MM.1S (cell line): ENCODE data around the gene CDK8.

Experiments used
- CTCF ChIP-seq: fragments of 300-600 bp; sonication (generic); IDR thresholded peaks from 2 replicates; pipeline ENCODE4 v1.5.1; 2016; ENCODE audit warnings: antibody characterized with exemption, low read length, mixed read lengths
- EZH2 ChIP-seq: fragments of 300-600 bp; sonication (generic); optimal IDR thresholded peaks from 2 replicates; pipeline ENCODE3; 2017; ENCODE audit warnings: low read depth, mild to moderate bottlenecking, antibody characterized with exemption, low read length, mixed read lengths
- EZH2phosphoT487 ChIP-seq: fragments of 300-600 bp; sonication (generic); IDR thresholded peaks from 2 replicates; pipeline ENCODE4 v1.6.1; 2018; ENCODE audit warnings: antibody characterized with exemption, low read length

GRCh38 chr13:26335158-26335557 lies 81.2 kb downstream of the CDK8 start:
- no peak for TF ChIP-seq EZH2
- TF ChIP-seq CTCF = no peak
- TF ChIP-seq EZH2phosphoT487 = no peak
